CD4-positive, alpha-beta T cell (primary cell): Measurements from ENCODE around the gene TKFC. TPM values are rescaled to one million over a fixed set of nuclear protein-coding genes. Genes with fewer than 3 reads are reported as not detected.

Experiments
- ATAC-seq: fragments of 200-7000 bp; cut with Tn5 transposase; one replicate; pipeline ENCODE4 v1.10.0; 2022; ENCODE audit warnings: mild to moderate bottlenecking; ENCODE audit not compliant: poor library complexity
- CTCF ChIA-PET: fragments of 350-600 bp; sonication (Branson Sonifier 250); formaldehyde crosslinking; loops from one replicate; lab custom pipeline; 2021; ENCODE audit warnings: antibody characterized with exemption, inconsistent platforms; lab: Charles Lee
- POLR2A ChIA-PET: fragments of 350-600 bp; sonication (Branson Sonifier 250); formaldehyde crosslinking; loops from one replicate; lab custom pipeline; 2021; ENCODE audit warnings: antibody characterized with exemption, inconsistent platforms; lab: Charles Lee
- DNase-seq, 14 experiments: peaks; one replicate each; pipeline ENCODE4 v3.0.0-alpha.2; 2013 to 2020; ENCODE audit warnings: mixed read lengths in 2 of 14
- H3K27ac ChIP-seq, 2 donors: one replicate each; pipeline versions ENCODE4 v1.5.1 to v1.7.0; 2013; ENCODE audit warnings: low read length in 2 of 2, low read depth in 1 of 2, mild to moderate bottlenecking in 1 of 2
- H3K27me3 ChIP-seq, 2 experiments: 1 replicate in 1 of 2; 2 replicates in 1 of 2; pipeline versions ENCODE4 v1.6.1 to v1.7.0; 2013; ENCODE audit warnings: low read length in 2 of 2, control low read depth in 1 of 2, mild to moderate bottlenecking in 1 of 2, moderate library complexity in 1 of 2; ENCODE audit not compliant: insufficient read depth in 2 of 2, control insufficient read depth in 1 of 2
- H3K36me3 ChIP-seq: one replicate; pipeline ENCODE4 v1.6.1; 2013; ENCODE audit warnings: low read length, control low read depth; ENCODE audit not compliant: insufficient read depth
- H3K4me1 ChIP-seq: one replicate; pipeline ENCODE4 v1.6.1; 2013; ENCODE audit warnings: low read length, control low read depth; ENCODE audit not compliant: insufficient read depth
- H3K4me3 ChIP-seq: one replicate; pipeline ENCODE4 v1.5.1; 2013; ENCODE audit warnings: mild to moderate bottlenecking, low read length, moderate library complexity
- H3K9me3 ChIP-seq, 2 experiments: 1 replicate in 1 of 2; 2 replicates in 1 of 2; pipeline versions ENCODE4 v1.6.1 to v1.7.0; 2013; ENCODE audit warnings: low read length in 2 of 2, mild to moderate bottlenecking in 2 of 2, control low read depth in 1 of 2, moderate library complexity in 1 of 2; ENCODE audit not compliant: control insufficient read depth in 1 of 2, insufficient read depth in 1 of 2
- H3K27ac Mint-ChIP-seq: one replicate; pipeline ENCODE4 v1.8.0; 2020; ENCODE audit warnings: mixed read lengths
- H3K27me3 Mint-ChIP-seq: one replicate; pipeline ENCODE4 v1.8.0; 2021; ENCODE audit warnings: mixed read lengths
- H3K36me3 Mint-ChIP-seq: one replicate; pipeline ENCODE4 v1.8.0; 2021; ENCODE audit warnings: low read depth, mixed read lengths
- H3K4me1 Mint-ChIP-seq: one replicate; pipeline ENCODE4 v1.8.0; 2021; ENCODE audit warnings: low read depth, mixed read lengths
- H3K4me3 Mint-ChIP-seq: one replicate; pipeline ENCODE4 v1.8.0; 2020; ENCODE audit warnings: mild to moderate bottlenecking, mixed read lengths
- H3K9me3 Mint-ChIP-seq: one replicate; pipeline ENCODE4 v1.8.0; 2020; ENCODE audit warnings: mixed read lengths
- intact Hi-C, 2 experiments: fragments of 100-400 bp; cut with DNase I in 1 of 2; cut with micrococcal nuclease in 1 of 2; formaldehyde crosslinking; loops; one replicate each; pipeline versions ENCODE4 v1.15.1 to v1.9.0; 2023 to 2025; cut with DNase I, micrococcal nuclease
- total RNA-seq, 174 experiments: library from RNA in 2 of 174; stranded (reverse) in 2 of 174; gene quantifications; one replicate each; pipeline ENCODE4 v1.2.3 and lab custom pipeline; 2021 to 2026
- TF ChIP-seq, protein P1 (sequence below): fragments of 200-600 bp; IDR thresholded peaks from one replicate; pipeline ENCODE4 v1.8.0; 2022; ENCODE audit warnings: antibody characterized with exemption, mild to moderate bottlenecking

Gene TKFC
- total RNA-seq, 2 experiments from 2014 or later: 21.8 to 26.3 TPM

DNA sequence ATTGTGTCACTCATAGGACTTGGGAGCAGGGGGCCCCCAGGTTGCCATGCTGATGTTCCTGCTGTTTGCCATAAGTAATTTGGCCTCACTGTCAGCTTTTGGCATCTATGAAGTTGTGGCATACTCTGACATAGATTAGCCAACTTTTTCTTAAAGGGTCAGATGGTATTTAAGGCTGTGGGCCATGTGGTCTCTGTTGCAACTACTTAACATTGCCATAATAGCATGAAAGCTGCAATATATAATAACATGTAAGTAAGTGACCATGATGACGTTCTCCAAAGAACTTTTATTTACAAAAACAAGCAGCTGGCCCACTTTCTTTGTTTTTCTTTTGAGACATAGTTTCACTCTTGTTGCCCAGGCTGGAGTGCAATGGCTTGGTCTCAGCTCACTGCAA is 57.1 kb downstream of the TKFC start:
- Histone ChIP-seq H3K4me1 (peaks cover 34% of the 10 kb centered on the region), H3K9me3 (no peaks in the 10 kb centered on the region), H3K4me3 (no peak overlapping the region), H3K27ac (no peak overlapping the region), H3K36me3 (peaks cover 5% of the 10 kb centered on the region), H3K27me3 (no peaks in the 10 kb centered on the region)
- no peaks in the 10 kb centered on the region for H3K27me3 Mint-ChIP-seq
- intact Hi-C loops: loop anchor here (5.0 to 10.0 kb wide), 2 partner anchors 37 to 135 kb away; partner anchors contain the start of gene CPSF7 (in 2 of the 2)
- DNase-seq (no peak), ATAC-seq (no peak)
- peak overlapping the region; percentile 30 for H3K4me3 Mint-ChIP-seq
- CTCF ChIA-PET: interaction anchor here (1.1 kb wide), 1 partner anchor 54 kb away, joined by 7 read pairs; no protein-coding TSS in a partner anchor
- no peaks in the 10 kb centered on the region for H3K9me3 Mint-ChIP-seq
- no peak overlapping the region for H3K27ac Mint-ChIP-seq
- H3K4me1 Mint-ChIP-seq: peaks cover 30% of the 10 kb centered on the region
- TF ChIP-seq, protein P1, sequence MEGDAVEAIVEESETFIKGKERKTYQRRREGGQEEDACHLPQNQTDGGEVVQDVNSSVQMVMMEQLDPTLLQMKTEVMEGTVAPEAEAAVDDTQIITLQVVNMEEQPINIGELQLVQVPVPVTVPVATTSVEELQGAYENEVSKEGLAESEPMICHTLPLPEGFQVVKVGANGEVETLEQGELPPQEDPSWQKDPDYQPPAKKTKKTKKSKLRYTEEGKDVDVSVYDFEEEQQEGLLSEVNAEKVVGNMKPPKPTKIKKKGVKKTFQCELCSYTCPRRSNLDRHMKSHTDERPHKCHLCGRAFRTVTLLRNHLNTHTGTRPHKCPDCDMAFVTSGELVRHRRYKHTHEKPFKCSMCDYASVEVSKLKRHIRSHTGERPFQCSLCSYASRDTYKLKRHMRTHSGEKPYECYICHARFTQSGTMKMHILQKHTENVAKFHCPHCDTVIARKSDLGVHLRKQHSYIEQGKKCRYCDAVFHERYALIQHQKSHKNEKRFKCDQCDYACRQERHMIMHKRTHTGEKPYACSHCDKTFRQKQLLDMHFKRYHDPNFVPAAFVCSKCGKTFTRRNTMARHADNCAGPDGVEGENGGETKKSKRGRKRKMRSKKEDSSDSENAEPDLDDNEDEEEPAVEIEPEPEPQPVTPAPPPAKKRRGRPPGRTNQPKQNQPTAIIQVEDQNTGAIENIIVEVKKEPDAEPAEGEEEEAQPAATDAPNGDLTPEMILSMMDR: no peak
- POLR2A ChIA-PET: interaction anchor here (4.0 kb wide), 1 partner anchor 28 kb away, joined by 44 read pairs; the partner anchor contains the start of genes CYB561A3 and TMEM138
- H3K36me3 Mint-ChIP-seq: peaks cover 13% of the 10 kb centered on the region

DNA sequence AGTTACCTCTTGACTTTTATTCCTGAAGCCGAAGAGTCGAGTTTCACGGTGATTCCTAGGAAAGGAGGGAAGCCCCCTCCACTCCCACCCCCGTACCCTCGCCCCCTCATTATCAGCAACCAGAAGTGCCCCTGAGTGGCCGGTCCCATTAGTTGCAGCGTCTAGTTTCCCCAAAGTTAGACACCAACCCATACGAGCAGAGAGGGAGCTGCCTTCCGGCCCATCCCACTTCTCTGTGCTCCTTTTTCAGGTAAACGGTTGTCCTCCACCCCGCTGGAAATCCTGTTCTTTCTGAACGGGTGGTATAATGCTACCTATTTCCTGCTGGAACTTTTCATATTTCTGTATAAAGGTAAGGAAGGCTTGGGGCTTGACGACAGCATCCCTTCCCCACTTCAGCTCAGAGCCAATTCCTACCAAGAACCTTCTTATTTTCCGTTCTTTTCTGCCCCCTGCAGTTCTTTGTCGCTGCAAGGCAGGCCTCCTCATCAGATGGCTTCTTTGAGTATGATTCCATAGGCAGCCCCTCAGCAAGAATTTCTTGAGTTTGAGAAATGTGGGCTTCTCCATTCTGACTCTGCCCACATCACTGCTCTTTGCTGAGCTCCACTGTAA is 60.1 kb downstream of the TKFC start:
- peaks cover 28% of the 10 kb centered on the region for H3K4me1 ChIP-seq
- Mint-ChIP-seq H3K9me3 (no peaks in the 10 kb centered on the region), H3K27ac (peak overlapping the region; percentile 99), H3K4me3 (peak overlapping the region; percentile 98), H3K36me3 (peaks cover 35% of the 10 kb centered on the region), H3K4me1 (peaks cover 23% of the 10 kb centered on the region), H3K27me3 (no peaks in the 10 kb centered on the region)
- peaks cover 14% of the 10 kb centered on the region for H3K36me3 ChIP-seq
- peak overlapping the region; percentile 76 for H3K4me3 ChIP-seq
- no peaks in the 10 kb centered on the region for H3K27me3 ChIP-seq
- POLR2A ChIA-PET: interaction anchor here (0.7 to 4.0 kb wide), 14 partner anchors 8 to 1488 kb away, joined by 3 to 44 read pairs (median 4); partner anchors contain the start of genes CPSF7, CYB561A3, DDB1 and PRPF19
- intact Hi-C loops: loop anchor here (2.0 to 10.0 kb wide), 3 partner anchors 34 to 138 kb away; partner anchors contain the start of gene CPSF7 (in 2 of the 2)
- no peaks in the 10 kb centered on the region for H3K9me3 ChIP-seq
- peak overlapping the region; percentile 79 to 89 for H3K27ac ChIP-seq
- ATAC-seq: peak; percentile 59
- peak in 9 of 14 experiments; percentile 3 to 65 (median 14) for DNase-seq
- TF ChIP-seq, protein P1: peak; percentile 51
- CTCF ChIA-PET: interaction anchor here (0.7 to 4.1 kb wide), 14 partner anchors 7 to 562 kb away, joined by 3 to 42 read pairs (median 4); partner anchors contain the start of genes CPSF7, CYB561A3, DDB1 and SDHAF2

Other genes with a start within 250 kb of the TKFC start
- gene CD5, start 230.7 kb upstream of the TKFC start, total RNA-seq: 100 to 1,000 TPM; 421 to 423 TPM
- gene VPS37C, start 171.8 kb upstream of the TKFC start, total RNA-seq: 1 to 10 TPM; 1.8 to 2.0 TPM
- gene PGA3, start 129.7 kb upstream of the TKFC start, total RNA-seq: not detected
- gene PGA4, start 110.9 kb upstream of the TKFC start, total RNA-seq: not detected
- gene PGA5, start 92.1 kb upstream of the TKFC start, total RNA-seq: not detected
- 1 to 10 TPM in 1 of 2 experiments, under 1 TPM in 1; 0.64 to 1.0 TPM for gene VWCE, start 37.9 kb upstream of the TKFC start, total RNA-seq
- gene DDB1, start 123 bp upstream of the TKFC start, total RNA-seq: 100 to 1,000 TPM; 140 to 147 TPM
- gene CYB561A3, start 28.7 kb downstream of the TKFC start, total RNA-seq: 10 to 100 TPM; 24.4 to 25.8 TPM
- gene TMEM138, start 29.1 kb downstream of the TKFC start, total RNA-seq: 10 to 100 TPM; 59.2 to 60.9 TPM
- gene TMEM216, start 59.4 kb downstream of the TKFC start, total RNA-seq: 1 to 10 TPM; 3.4 to 3.8 TPM
- 100 to 1,000 TPM; 111 to 116 TPM for gene CPSF7, start 96.7 kb downstream of the TKFC start, total RNA-seq
- 10 to 100 TPM; 28.7 to 33.0 TPM for gene SDHAF2, start 96.9 kb downstream of the TKFC start, total RNA-seq
- not detected for gene LRRC10B, start 175.5 kb downstream of the TKFC start, total RNA-seq
- not detected for gene SYT7, start 247.8 kb downstream of the TKFC start, total RNA-seq